ENCODE results near the gene NAIF1.
"Not testable (repeated sequence)": the region's sequence is repeated elsewhere in the genome, so short reads cannot be mapped to it uniquely, and the experiment has no call there.

Gene NAIF1

DNA sequence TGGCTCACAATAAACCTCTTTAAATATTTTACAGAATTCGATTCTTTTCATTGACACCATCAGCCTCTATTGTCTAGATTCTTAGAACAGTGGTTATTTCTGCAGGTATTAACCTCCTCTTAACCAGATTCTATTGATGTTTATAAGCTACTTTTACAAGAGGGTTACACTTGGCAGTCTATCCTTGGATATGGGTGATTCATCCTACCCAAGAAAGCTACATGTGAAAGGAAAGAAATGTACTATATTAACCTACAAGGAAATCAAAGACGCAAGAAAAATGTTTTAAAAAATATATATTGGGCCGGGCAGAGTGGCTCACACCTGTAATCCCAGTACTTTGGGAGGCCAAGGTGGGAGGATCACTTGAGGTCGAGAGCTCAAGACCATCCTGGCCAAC, 17.6 kb upstream of the NAIF1 start:
- FAIRE-seq, result no peak

GRCh38 chr9:128082151-128082550, 15.0 kb upstream of the NAIF1 start:
- no peak for FAIRE-seq

DNA sequence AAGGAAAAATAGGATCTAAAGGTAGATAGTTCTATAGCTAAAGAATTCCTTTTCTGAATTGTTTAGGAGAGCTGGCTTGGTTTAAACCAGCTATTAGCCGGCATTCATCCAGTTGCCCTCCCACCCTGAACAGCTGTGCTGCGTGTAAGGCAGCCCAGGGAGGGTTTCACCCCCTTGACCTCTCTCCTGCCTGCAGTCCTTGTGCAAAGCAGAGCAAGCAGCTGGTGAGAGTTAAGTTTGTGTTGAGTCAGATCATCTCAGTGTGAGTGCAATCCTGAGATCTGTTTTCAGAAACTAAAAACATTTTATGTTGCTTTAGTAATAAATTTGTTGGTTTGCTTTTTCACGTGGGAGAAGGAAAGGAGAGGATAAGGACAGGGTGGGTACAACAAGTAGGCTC, 13.9 kb upstream of the NAIF1 start:
- FAIRE-seq, result peak; percentile 83

DNA sequence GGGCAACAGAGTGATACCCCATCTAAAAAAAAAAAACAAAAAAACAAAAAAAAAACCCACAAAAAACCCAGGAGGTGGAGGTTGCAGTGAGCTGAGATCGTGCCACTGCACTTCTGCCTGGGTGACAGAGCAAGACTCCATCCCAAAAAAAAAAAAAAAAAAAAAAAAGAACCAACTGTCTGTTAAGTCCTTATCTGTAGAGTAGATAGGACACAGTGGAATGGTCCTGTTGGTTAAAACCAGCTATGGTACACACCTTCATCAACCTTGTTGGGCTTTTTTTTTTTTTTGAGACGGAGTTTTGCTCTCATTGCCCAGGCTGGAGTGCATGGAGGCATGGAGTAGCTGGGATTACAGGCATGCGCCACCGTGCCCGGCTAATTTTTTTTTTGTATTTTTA, 13.1 kb upstream of the NAIF1 start:
- no peak for FAIRE-seq

- no peak for FAIRE-seq
Observed at GRCh38 chr9:128078504-128079434, 11.6 kb upstream of the NAIF1 start.

DNA sequence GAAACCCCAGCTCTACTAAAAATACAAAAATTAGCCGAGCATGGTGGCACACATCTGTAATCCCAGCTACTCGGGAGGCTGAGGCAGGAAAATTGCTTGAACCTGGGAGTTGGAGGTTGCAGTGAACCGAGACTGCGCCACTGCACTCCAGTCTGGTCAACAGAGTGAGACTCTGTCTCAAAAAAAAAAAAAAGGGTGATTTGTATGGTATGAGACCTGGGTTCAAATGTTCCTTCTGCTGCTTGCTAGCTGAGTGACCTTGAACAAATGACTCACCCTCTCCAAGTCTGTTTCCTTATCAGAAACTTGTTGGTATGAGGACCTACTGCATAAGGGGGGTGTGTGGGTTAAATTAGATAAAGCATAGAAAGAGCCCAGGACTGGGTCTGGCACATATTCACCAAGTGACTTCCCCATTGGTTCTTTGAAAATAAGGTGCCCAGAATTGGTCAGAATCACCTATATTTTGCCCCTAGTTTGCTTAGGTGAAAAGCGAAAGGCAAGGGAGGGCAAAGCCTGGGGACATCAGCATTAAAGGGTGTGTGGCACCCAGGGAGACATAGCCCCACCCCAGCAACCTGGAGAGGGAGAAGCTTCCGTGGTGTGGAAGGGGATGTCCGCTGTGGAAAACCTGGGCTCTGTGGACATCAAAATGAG, 10.9 kb upstream of the NAIF1 start:
- no peak for FAIRE-seq

DNA sequence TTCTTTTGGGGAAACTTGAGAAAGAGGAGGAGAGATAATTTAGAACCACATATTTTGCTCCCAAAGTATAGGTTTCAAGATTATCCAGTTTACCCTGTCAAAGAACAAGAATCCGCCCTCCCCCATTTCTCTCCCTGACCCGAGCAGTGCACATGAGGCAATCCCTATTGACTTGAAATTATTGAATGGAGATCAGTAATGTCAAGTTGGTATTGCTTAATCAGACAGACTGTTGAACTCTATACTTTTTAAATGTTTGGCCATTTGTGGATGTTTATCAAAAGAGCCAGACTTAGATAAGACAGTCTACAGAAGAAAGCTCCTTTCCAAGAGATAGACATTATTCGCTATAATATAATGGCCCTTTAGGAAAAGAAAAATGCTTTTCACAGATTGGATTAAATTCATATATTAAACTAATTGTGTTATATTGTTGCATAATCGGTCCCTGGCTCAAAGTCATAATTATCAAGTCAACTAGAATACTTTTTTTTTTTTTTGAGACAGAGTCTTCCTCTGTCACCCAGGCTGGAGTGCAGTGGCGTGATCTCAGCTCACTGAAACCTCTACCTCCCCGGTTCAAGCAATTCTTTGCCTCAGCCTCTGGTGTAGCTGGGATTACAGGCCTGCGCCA, 6.2 kb upstream of the NAIF1 start:
- FAIRE-seq, result no peak

- no peak for FAIRE-seq
Observed at GRCh38 chr9:128072144-128073021, 5.3 kb upstream of the NAIF1 start.

GRCh38 chr9:128071475-128071874, 4.4 kb upstream of the NAIF1 start:
- not testable (repeated sequence) for FAIRE-seq

GRCh38 chr9:128070874-128071273, 3.8 kb upstream of the NAIF1 start:
- no peak for FAIRE-seq

- no peak for FAIRE-seq
Observed at GRCh38 chr9:128068386-128069205, 1.5 kb upstream of the NAIF1 start.

DNA sequence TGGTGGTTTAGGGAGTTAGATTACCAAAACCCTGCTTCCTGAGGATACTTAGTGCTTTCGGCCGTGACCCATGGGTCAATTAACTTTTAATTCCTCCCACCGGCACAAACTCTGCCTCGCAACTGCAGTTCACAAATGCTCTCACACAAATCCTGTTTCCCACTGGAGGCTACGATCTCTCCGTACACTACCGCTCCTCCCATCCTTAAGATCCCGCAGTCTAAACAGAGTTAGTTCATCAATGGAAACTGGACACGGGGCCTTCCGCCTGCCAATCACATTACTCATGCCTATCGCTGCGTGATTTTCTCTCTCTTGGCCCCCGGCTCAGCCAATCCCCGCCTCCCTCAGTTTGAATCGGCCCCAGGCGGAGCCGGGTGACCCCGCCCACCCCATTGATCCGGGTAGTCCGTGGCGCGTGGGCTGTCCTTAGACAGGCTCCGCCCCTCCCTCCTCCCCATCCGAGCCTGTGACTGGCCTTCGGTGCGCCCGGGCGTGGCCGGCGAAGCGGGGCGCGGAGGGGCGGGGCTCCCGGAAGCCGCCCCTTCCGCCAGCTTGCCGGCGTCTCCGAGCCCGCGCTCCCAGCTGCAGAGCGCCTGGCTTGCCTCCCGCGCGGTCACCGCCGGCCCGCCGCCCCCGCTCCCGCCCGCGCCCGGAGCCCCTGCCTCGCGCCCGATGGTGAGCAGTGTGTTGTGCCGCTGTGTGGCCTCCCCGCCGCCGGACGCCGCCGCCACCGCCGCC, 695 bp upstream of the NAIF1 start, which contains the start of gene SLC25A25:
Gene SLC25A25 (plus strand): TSS at position 588 of the 741 bp plus-strand sequence. CDS start 88 bp downstream, at position 676.
- FAIRE-seq, result peak; percentile 62

DNA sequence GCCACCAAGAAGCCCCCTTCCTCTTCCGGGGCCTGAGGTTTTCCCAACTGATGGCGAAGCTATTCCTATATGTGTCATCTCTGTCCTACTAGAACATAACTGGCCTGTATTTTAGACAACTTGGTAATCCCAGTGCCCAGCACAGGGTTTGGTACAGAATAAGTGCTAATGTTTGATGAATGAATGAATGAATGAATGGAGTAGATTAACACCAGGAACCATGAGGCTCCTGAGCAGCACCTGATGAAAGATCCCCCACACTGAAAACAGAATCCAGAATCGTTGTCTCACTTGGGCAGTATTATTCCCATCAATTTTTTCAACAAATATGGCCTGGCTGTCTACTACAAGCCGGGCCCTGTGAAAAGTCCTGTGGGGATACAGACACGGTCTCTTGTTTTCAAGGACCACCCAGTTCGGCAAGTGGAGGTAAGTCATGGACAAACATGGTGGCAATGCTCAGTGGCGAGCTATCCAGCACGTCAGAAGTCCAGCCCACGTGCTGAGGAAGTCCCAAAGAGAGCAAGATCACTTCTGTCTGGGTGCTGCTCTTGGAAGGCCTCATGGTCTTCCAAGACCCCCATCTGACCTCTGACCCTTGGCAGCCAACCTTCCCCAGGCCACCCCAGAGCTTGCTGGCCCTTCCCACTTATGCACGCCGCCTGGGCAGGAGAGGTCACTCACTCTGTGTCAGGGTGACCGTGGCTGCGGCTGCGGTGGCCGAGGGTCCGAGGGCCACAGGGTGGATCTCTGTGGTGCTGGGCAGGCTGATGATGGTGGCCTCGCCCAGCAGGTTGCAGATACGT, 1.0 kb downstream of the NAIF1 start:
- FAIRE-seq, result no peak

GRCh38 chr9:128062846-128063831, 4.0 kb downstream of the NAIF1 start:
- FAIRE-seq, result no peak

- no peak for FAIRE-seq
Observed at GRCh38 chr9:128062279-128062678, 4.8 kb downstream of the NAIF1 start.

DNA sequence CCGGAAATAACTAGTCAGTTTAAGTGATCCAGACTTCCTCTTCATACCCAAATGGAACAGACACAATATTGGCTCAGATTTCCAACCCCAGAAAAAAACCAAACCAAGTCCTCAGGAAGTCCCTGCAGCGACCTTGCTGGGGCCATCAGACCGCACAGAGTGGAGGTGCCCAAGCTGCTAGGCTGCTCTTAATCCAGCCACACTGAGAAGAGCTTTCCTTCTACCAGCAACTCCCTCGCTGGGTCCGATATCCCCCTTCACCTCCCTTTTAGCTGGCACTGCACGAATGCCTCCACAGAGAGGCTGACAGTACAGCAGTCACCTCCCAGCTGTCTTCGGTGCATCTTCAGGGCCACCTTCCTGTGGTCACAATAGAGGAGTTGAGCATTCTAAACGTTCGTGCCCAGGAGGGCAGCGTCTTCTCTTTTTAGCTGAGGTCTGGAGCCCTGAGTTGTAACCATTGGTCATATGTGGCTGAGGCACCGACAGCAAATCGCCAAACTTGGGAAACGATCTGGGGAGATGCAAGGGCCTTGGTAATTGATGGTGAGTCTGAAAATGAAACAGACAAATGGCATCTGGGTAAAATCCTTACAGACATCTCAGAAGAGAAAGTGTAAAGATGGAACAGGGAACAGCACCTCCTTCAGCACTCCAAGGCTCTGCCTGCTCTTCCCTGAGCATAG, 5.7 kb downstream of the NAIF1 start:
- no peak for FAIRE-seq

DNA sequence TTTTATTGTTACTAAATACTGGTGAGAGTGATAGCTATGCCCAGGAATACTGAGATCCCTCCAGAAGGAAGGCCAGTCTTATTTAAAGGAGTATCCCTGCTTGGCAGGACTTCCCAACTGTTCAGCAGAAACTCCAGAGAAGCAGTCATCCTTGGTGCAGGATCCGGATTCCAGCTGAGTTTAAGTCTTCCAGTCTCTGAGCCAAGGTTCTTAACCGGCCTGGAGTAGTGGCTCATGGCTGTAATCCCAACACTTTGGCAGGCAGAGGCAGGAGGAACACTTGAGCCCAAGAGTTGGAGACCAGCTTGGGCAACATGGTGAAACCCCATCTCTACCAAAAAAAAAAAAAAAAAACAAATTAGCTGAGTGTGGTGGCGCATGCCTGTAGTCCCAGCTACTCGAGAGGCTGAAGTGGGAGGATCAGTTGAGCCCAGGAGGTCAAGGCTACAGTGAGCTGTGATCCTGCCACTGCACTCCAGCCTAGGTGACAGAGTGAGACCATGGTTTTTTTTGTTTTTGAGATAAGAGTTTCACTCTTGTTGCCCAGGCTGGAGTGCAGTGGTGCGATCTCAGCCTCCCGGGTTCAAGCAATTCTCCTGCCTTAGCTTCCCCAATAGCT, 7.6 kb downstream of the NAIF1 start:
- FAIRE-seq, result no peak

Data from endometrium (tissue), 2 donors.